ENCODE measurements around the gene CFAP119.
A peak's percentile ranks its signal among the peaks of the same experiment; 100 is the strongest.

CFAP119 gene

DNA sequence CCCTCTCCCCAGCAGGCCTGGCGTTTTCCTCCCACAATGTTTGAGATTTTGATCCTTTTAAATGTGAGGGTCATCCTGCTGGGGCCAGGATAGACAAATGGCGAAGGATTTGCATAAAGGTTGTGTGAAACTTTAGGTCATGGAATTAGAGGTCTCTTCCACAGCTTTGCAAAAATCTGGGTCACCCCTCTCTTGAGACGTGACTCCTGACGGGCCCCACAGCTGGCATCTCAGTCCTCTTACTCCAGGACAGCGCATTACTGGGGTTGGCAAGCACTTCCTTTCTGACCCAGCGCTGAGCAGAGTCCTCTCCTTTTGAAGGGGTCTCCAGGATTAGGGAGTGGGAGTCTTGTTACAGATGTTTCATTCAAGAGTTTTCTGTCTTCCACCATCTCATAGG, 17.7 kb upstream of the CFAP119 start:
- H3K27ac ChIP-seq (replicated peaks; ENCODE audit: low read length): no peak overlapping the region
- peaks cover 12 to 18% of the 10 kb centered on the region in 2 donors for H3K4me1 ChIP-seq (ENCODE audit: control insufficient read depth in 2 of 2, insufficient read depth in 1 of 2, low read depth in 1 of 2, low read length in 2 of 2)
- no peak overlapping the region for H3K4me2 ChIP-seq (ENCODE audit: insufficient read depth, low read length, poor library complexity, severe bottlenecking)
- peaks cover 36 to 74% of the 10 kb centered on the region in 2 donors for H3K36me3 ChIP-seq (replicated peaks in 1 of 2; ENCODE audit: control insufficient read depth in 2 of 2, insufficient read depth in 2 of 2, low read length in 2 of 2)
- H3K4ac ChIP-seq (ENCODE audit: low read length): no peak overlapping the region
- H3K4me3 ChIP-seq (ENCODE audit: low read length in 2 of 2): no peak overlapping the region
- no peak overlapping the region for H3K9ac ChIP-seq (ENCODE audit: low read depth, low read length, poor library complexity)
- H3K14ac ChIP-seq (ENCODE audit: low read length): no peak overlapping the region
- H3K23ac ChIP-seq (ENCODE audit: low read depth, low read length, poor library complexity): no peak overlapping the region
- H4K8ac ChIP-seq (ENCODE audit: low read depth, low read length): no peak overlapping the region
- H3K9me3 ChIP-seq (replicated peaks in 1 of 2; ENCODE audit: control insufficient read depth in 2 of 2, insufficient read depth in 1 of 2, low read depth in 1 of 2, low read length in 2 of 2): no peaks in the 10 kb centered on the region
- H3K27me3 ChIP-seq (ENCODE audit: control insufficient read depth in 3 of 3, insufficient read depth in 3 of 3, low read depth in 1 of 3, low read length in 3 of 3): no peaks in the 10 kb centered on the region
- WGBS, 2 donors (ENCODE audit: extremely low coverage in 2 of 2, insufficient read length in 2 of 2, insufficient replicate concordance in 1 of 2): no CpG with 5 or more reads among the region's 6 CpGs
- no peak for DNase-seq (ENCODE audit: low spot score)
- H2BK5ac ChIP-seq (ENCODE audit: low read length): no peak overlapping the region
- H2AFZ ChIP-seq (ENCODE audit: low read length): no peak overlapping the region
- no peak overlapping the region for H4K91ac ChIP-seq (ENCODE audit: low read depth, low read length, poor library complexity)
- no peak overlapping the region for H2AK5ac ChIP-seq (ENCODE audit: low read depth, low read length)
- H3K18ac ChIP-seq (ENCODE audit: low read length): no peak overlapping the region
- H2BK120ac ChIP-seq (ENCODE audit: low read depth, low read length): no peak overlapping the region
- H2BK12ac ChIP-seq (ENCODE audit: low read length): no peak overlapping the region
- peaks cover 8% of the 10 kb centered on the region for H3K79me1 ChIP-seq (ENCODE audit: low read depth, low read length)
- no peak overlapping the region for H2BK15ac ChIP-seq (ENCODE audit: low read length)

- H2BK15ac ChIP-seq (ENCODE audit: low read length): no peak overlapping the region
- no peak overlapping the region for H4K8ac ChIP-seq (ENCODE audit: low read depth, low read length)
- no peak overlapping the region for H2BK5ac ChIP-seq (ENCODE audit: low read length)
- H4K91ac ChIP-seq (ENCODE audit: low read depth, low read length, poor library complexity): no peak overlapping the region
- H3K36me3 ChIP-seq (replicated peaks in 1 of 2; ENCODE audit: control insufficient read depth in 2 of 2, insufficient read depth in 2 of 2, low read length in 2 of 2): peaks cover 42 to 75% of the 10 kb centered on the region in 2 donors
- peak overlapping the region; percentile 45 for H3K23ac ChIP-seq (ENCODE audit: low read depth, low read length, poor library complexity)
- no peak overlapping the region for H3K4ac ChIP-seq (ENCODE audit: low read length)
- H3K4me3 ChIP-seq (ENCODE audit: low read length in 2 of 2): no peak overlapping the region
- H3K14ac ChIP-seq (ENCODE audit: low read length): no peak overlapping the region
- no peak overlapping the region for H3K18ac ChIP-seq (ENCODE audit: low read length)
- H3K4me2 ChIP-seq (ENCODE audit: insufficient read depth, low read length, poor library complexity, severe bottlenecking): no peak overlapping the region
- no peaks in the 10 kb centered on the region for H3K27me3 ChIP-seq (ENCODE audit: control insufficient read depth in 3 of 3, insufficient read depth in 3 of 3, low read depth in 1 of 3, low read length in 3 of 3)
- no peaks in the 10 kb centered on the region for H3K9me3 ChIP-seq (replicated peaks in 1 of 2; ENCODE audit: control insufficient read depth in 2 of 2, insufficient read depth in 1 of 2, low read depth in 1 of 2, low read length in 2 of 2)
- no peak overlapping the region for H2AK5ac ChIP-seq (ENCODE audit: low read depth, low read length)
- no peak overlapping the region for H2AFZ ChIP-seq (ENCODE audit: low read length)
- H2BK12ac ChIP-seq (ENCODE audit: low read length): no peak overlapping the region
- peaks cover 12 to 18% of the 10 kb centered on the region in 2 donors for H3K4me1 ChIP-seq (ENCODE audit: control insufficient read depth in 2 of 2, insufficient read depth in 1 of 2, low read depth in 1 of 2, low read length in 2 of 2)
- H3K9ac ChIP-seq (ENCODE audit: low read depth, low read length, poor library complexity): peak overlapping the region; percentile 32
- no peak overlapping the region for H2BK120ac ChIP-seq (ENCODE audit: low read depth, low read length)
- DNase-seq (ENCODE audit: low spot score): peak; percentile 20
- no CpG with 5 or more reads among the region's 14 CpGs for WGBS, 2 donors (ENCODE audit: extremely low coverage in 2 of 2, insufficient read length in 2 of 2, insufficient replicate concordance in 1 of 2)
- H3K27ac ChIP-seq (replicated peaks; ENCODE audit: low read length): peak overlapping the region; percentile 30
- peaks cover 8% of the 10 kb centered on the region for H3K79me1 ChIP-seq (ENCODE audit: low read depth, low read length)
Observed at GRCh38 chr16:30778549-30779244, 16.8 kb upstream of the CFAP119 start.

DNA sequence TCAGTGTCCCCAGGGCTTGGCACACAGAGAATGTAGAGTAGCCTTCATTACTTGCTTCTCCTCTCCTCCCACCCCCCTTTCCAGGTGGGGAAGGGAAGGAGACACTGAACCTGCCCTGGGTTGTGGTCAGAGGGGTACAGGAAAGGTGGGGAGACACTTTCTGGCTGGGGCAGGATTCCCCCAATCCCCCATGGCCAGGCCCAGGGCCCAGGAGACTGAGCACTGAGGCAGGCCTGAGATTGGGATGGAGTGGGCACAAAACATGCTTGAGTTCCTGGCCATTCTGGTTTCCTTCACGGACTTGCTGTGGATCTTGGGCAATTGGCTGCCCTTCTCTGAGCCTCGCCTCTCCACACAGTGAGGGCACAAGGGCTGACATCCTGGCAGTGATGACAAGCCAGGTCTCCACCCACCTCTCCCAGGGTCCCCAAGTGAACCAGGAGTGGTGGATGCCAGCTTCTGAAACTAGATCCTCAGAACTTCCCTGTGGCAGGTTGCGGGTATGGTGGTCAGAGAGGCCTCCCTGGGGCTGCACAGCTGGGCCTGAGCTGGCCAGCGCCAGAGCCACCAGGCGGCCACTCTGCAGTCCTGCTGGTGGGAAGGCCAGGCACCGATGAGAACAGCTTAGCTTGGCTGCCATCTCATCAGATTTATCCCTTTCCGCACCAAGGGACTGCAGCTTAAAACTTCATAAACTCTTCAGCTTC, 15.9 kb upstream of the CFAP119 start:
- Histone ChIP-seq H2BK12ac (ENCODE audit: low read length) (no peak overlapping the region), H3K36me3 (replicated peaks in 1 of 2; ENCODE audit: control insufficient read depth in 2 of 2, insufficient read depth in 2 of 2, low read length in 2 of 2) (peaks cover 42 to 75% of the 10 kb centered on the region in 2 donors), H3K27ac (replicated peaks; ENCODE audit: low read length) (no peak overlapping the region), H3K14ac (ENCODE audit: low read length) (no peak overlapping the region), H3K27me3 (ENCODE audit: control insufficient read depth in 3 of 3, insufficient read depth in 3 of 3, low read depth in 1 of 3, low read length in 3 of 3) (no peaks in the 10 kb centered on the region), H3K4me1 (ENCODE audit: control insufficient read depth in 2 of 2, insufficient read depth in 1 of 2, low read depth in 1 of 2, low read length in 2 of 2) (peaks cover 12 to 18% of the 10 kb centered on the region in 2 donors), H2AK5ac (ENCODE audit: low read depth, low read length) (peak overlapping the region; percentile 41), H3K79me1 (ENCODE audit: low read depth, low read length) (peaks cover 5% of the 10 kb centered on the region), H3K18ac (ENCODE audit: low read length) (no peak overlapping the region), H4K91ac (ENCODE audit: low read depth, low read length, poor library complexity) (no peak overlapping the region), H3K9me3 (replicated peaks in 1 of 2; ENCODE audit: control insufficient read depth in 2 of 2, insufficient read depth in 1 of 2, low read depth in 1 of 2, low read length in 2 of 2) (no peaks in the 10 kb centered on the region), H3K4me2 (ENCODE audit: insufficient read depth, low read length, poor library complexity, severe bottlenecking) (no peak overlapping the region), H2BK5ac (ENCODE audit: low read length) (peak overlapping the region; percentile 29), H2BK120ac (ENCODE audit: low read depth, low read length) (peak overlapping the region; percentile 12), H3K4me3 (ENCODE audit: low read length in 2 of 2) (no peak overlapping the region), H2AFZ (ENCODE audit: low read length) (no peak overlapping the region), H3K9ac (ENCODE audit: low read depth, low read length, poor library complexity) (no peak overlapping the region), H3K23ac (ENCODE audit: low read depth, low read length, poor library complexity) (peak overlapping the region; percentile 20), H2BK15ac (ENCODE audit: low read length) (no peak overlapping the region), H4K8ac (ENCODE audit: low read depth, low read length) (no peak overlapping the region), H3K4ac (ENCODE audit: low read length) (no peak overlapping the region)
- WGBS, 2 donors (ENCODE audit: extremely low coverage in 2 of 2, insufficient read length in 2 of 2, insufficient replicate concordance in 1 of 2): no CpG with 5 or more reads among the region's 7 CpGs
- DNase-seq (ENCODE audit: low spot score): no peak

Data from neuronal stem cell (in vitro differentiated cells).